Measurements from ENCODE around the gene B3GALT4.

The B3GALT4 gene

GRCh38 chr6:33292996-33293682 lies 16.2 kb downstream of the B3GALT4 start:
- no peak for DNase-seq

- no peak for DNase-seq
Observed at GRCh38 chr6:33294086-33294823, 17.3 kb downstream of the B3GALT4 start.

- no peak for DNase-seq
Observed at GRCh38 chr6:33295621-33296369, 18.9 kb downstream of the B3GALT4 start.

GRCh38 chr6:33296797-33297405 lies 20.0 kb downstream of the B3GALT4 start:
- DNase-seq, result no peak

GRCh38 chr6:33297406-33297955 lies 20.6 kb downstream of the B3GALT4 start:
- DNase-seq, result no peak

- peak; percentile 39 to 44 for DNase-seq
Observed at GRCh38 chr6:33297956-33298772, 21.2 kb downstream of the B3GALT4 start.

- peak; percentile 43 to 49 for DNase-seq
Observed at GRCh38 chr6:33298773-33299236, 21.9 kb downstream of the B3GALT4 start, which contains the start of gene RGL2. Gene RGL2, minus strand, starts transcription at chr6:33298942. Its CDS starts 332 bp downstream, at chr6:33298610.

GRCh38 chr6:33299237-33299944 lies 22.5 kb downstream of the B3GALT4 start:
- peak; percentile 88 to 90 for DNase-seq

GRCh38 chr6:33301877-33302276 lies 25.0 kb downstream of the B3GALT4 start:
- DNase-seq, result no peak

- no peak for DNase-seq
Observed at GRCh38 chr6:33304216-33304615, 27.3 kb downstream of the B3GALT4 start.

GRCh38 chr6:33305052-33305451 lies 28.1 kb downstream of the B3GALT4 start:
- DNase-seq, result no peak

GRCh38 chr6:33306356-33306755 lies 29.4 kb downstream of the B3GALT4 start:
- DNase-seq, result no peak

- peak; percentile 83 to 86 for DNase-seq
Observed at GRCh38 chr6:33312361-33313104, 35.6 kb downstream of the B3GALT4 start.

- DNase-seq, result peak; percentile 46 to 51
Observed at GRCh38 chr6:33313105-33313708, 36.3 kb downstream of the B3GALT4 start.

- peak; percentile 83 for DNase-seq
Observed at GRCh38 chr6:33313709-33314514, 37.0 kb downstream of the B3GALT4 start, which contains the start of gene TAPBP. Gene TAPBP, minus strand, starts transcription at chr6:33314078. Its CDS starts 37 bp downstream, at chr6:33314041.

GRCh38 chr6:33314515-33314942 lies 37.6 kb downstream of the B3GALT4 start:
- peak; percentile 61 to 65 for DNase-seq

GRCh38 chr6:33314943-33315792 lies 38.2 kb downstream of the B3GALT4 start:
- no peak for DNase-seq

Data from activated CD4-positive, alpha-beta T cell treated with anti-CD3 and anti-CD28 coated beads, Interleukin-2, amount 50 U/mL, for 4 hours (primary cell).